GM10248 (cell line): ENCODE data around the gene DLG2.

Experiments used
- CTCF ChIA-PET: fragments of 300-600 bp; sonication (Branson Sonifier 250); formaldehyde crosslinking; extraction: SDS; loops from one replicate; lab custom pipeline; 2021; ENCODE audit warnings: antibody characterized with exemption; lab: Yijun Ruan, JAX
- POLR2A ChIA-PET: fragments of 350-650 bp; sonication (Branson Sonifier 250); formaldehyde crosslinking; extraction: SDS; loops from one replicate; lab custom pipeline; 2020; ENCODE audit warnings: antibody characterized with exemption; lab: Yijun Ruan, JAX
- DNase-seq: peaks from one replicate; pipeline ENCODE4 v3.0.0; 2012; ENCODE audit errors: extremely low spot score
- CTCF ChIP-seq: IDR thresholded peaks from 2 replicates; pipeline ENCODE4 v1.5.1; 2012; ENCODE audit warnings: mild to moderate bottlenecking, low read depth; ENCODE audit errors: extremely low read depth, missing control alignments, control extremely low read depth

DLG2 gene

GRCh38 chr11:83540112-83540675 is 2086.9 kb downstream of the DLG2 start:
- DNase-seq, result no peak
- ChIA-PET CTCF (interaction anchor here (1.0 kb wide), 1 partner anchor 9 kb away, joined by 3 read pairs; no protein-coding TSS in a partner anchor), POLR2A (no interaction called here)
- TF ChIP-seq CTCF, result no peak

- no peak for TF ChIP-seq CTCF
- no peak for DNase-seq
- ChIA-PET POLR2A (no interaction called here), CTCF (interaction anchor here (1.0 to 1.2 kb wide), 3 partner anchors 9 to 29 kb away, joined by 3 to 4 read pairs (median 3); no protein-coding TSS in a partner anchor)
Measured at GRCh38 chr11:83538286-83538685, 2088.9 kb downstream of the DLG2 start.

DNA sequence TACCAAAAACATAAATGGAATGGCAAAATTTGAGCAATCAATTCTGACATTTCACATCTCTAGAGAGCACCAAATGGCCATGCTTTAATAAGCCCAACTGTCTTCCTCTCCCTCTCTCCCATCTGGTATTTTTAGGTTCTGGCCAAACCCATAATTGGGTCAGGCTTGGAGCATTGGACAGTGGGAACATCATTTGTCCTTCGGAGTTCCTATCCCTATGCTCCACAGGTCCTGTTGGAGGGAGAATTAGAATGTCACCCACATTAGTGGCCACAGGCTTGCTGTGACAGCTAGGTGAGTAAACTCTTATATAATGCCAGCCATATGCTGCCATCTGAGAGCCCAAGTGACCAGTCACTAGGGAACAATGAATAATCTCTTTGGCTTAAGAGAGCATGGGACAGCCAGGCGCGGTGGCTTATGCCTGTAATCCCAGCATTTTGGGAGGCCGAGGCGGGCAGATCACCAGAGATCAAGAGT is 2090.0 kb downstream of the DLG2 start:
- DNase-seq, result no peak
- no peak for TF ChIP-seq CTCF
- CTCF ChIA-PET, result interaction anchor here (1.0 kb wide), 1 partner anchor 10 kb away, joined by 3 read pairs; no protein-coding TSS in a partner anchor
- POLR2A ChIA-PET, result no interaction called here

- POLR2A ChIA-PET, result no interaction called here
- no peak for DNase-seq
- CTCF ChIA-PET, result interaction anchor here (1.6 kb wide), 1 partner anchor 10 kb away, joined by 9 read pairs; no protein-coding TSS in a partner anchor
- no peak for TF ChIP-seq CTCF
Measured at GRCh38 chr11:83533166-83533565, 2094.0 kb downstream of the DLG2 start.

DNA sequence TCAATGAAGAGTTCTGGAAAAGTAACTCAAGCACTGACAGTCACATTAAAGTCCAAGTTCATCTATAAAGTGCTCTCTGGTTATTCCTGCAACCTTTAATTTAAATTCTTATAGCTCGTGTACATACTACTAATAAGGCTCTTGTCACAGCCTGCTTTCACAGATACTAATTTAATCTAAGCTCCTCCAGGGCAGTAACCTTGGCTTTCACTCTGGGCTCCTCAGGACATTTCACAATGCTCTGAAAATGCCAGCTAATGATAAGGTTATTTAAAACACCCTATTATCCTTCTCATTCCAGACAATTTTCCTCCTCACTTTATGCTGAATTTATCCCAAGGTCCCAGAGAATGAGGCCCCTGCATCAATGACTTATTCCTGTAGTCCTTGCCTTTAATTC is 2098.3 kb downstream of the DLG2 start:
- TF ChIP-seq CTCF, result no peak
- DNase-seq, result no peak
- ChIA-PET CTCF (interaction anchor here (1.3 kb wide), 1 partner anchor 195 kb away, joined by 4 read pairs; no protein-coding TSS in a partner anchor), POLR2A (no interaction called here)

DNA sequence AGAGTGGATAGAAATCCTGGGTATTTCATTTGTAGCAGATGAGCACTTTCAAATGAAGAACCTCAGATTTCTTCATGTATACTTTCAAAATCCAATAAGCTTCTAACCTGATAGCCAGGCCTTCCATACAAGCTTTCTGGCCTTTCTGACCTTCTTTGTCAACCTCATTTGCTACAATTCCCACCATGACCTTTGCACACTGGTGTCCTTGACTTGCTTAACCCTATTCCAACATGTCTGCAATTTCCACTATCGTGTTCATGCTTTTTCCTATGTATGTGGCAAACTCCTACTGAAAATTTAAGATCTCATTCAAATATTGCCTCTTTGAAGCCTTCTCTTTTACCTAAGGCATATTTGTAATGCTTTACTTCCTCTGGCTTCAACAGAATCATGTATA is 2098.9 kb downstream of the DLG2 start:
- ChIA-PET CTCF (interaction anchor here (1.2 to 1.3 kb wide), 2 partner anchors 18 to 195 kb away, joined by 3 to 4 read pairs; no protein-coding TSS in a partner anchor), POLR2A (no interaction called here)
- TF ChIP-seq CTCF, result no peak
- DNase-seq, result no peak
